PC-3 (cell line): Measurements from ENCODE around the gene ARL14. TPM values are rescaled to one million over a fixed set of nuclear protein-coding genes. Genes with fewer than 3 reads are reported as not detected.
A peak's percentile ranks its signal among the peaks of the same experiment; 100 is the strongest.

Source experiments
- ATAC-seq: fragments of 200-7000 bp; cut with Tn5 transposase; 2 replicates; pipeline ENCODE4 v1.9.1; 2020; ENCODE audit warnings: mild to moderate bottlenecking, moderate library complexity
- BruUV-seq: library from RNA; stranded (reverse); fragments of 400-500 nt; replicated peaks from 2 replicates; lab custom pipeline; 2021; lab: Mats Ljungman, UMichigan
- CTCF ChIA-PET: fragments of 300-600 bp; sonication (Branson Sonifier 250); formaldehyde crosslinking; loops from one replicate; lab custom pipeline; 2022; ENCODE audit warnings: antibody characterized with exemption; lab: Charles Lee
- POLR2A ChIA-PET: fragments of 300-600 bp; sonication (Branson Sonifier 250); formaldehyde crosslinking; loops from one replicate; lab custom pipeline; 2022; ENCODE audit warnings: antibody characterized with exemption; ENCODE audit not compliant: unreplicated experiment; lab: Charles Lee
- DNase-seq: peaks from one replicate; pipeline ENCODE4 v3.0.0-alpha.2; 2015
- H2AFZ ChIP-seq: fragments of 300-600 bp; sonication (generic); 2 replicates; pipeline ENCODE4 v1.6.0; 2016; ENCODE audit warnings: antibody characterized with exemption, low read length
- H3F3A ChIP-seq: fragments of 300-600 bp; sonication (generic); one replicate; pipeline ENCODE4 v1.6.0; 2017; ENCODE audit warnings: antibody characterized with exemption, low read length, control low read depth, mild to moderate bottlenecking; ENCODE audit not compliant: unreplicated experiment
- H3K27ac ChIP-seq: fragments of 300-600 bp; sonication (generic); 2 replicates; pipeline ENCODE4 v1.5.1; 2016; ENCODE audit warnings: mild to moderate bottlenecking, low read length
- H3K27me3 ChIP-seq: fragments of 300-600 bp; sonication (generic); 2 replicates; pipeline ENCODE4 v1.6.1; 2016; ENCODE audit warnings: low read length, mixed read lengths
- H3K36me3 ChIP-seq: fragments of 300-600 bp; sonication (generic); 2 replicates; pipeline ENCODE4 v1.6.1; 2016; ENCODE audit warnings: low read depth, mixed run types, low read length, mixed read lengths
- H3K4me1 ChIP-seq: fragments of 300-600 bp; sonication (generic); 2 replicates; pipeline ENCODE4 v1.5.1; 2016; ENCODE audit warnings: low read length; ENCODE audit not compliant: insufficient read depth
- H3K4me2 ChIP-seq: fragments of 300-600 bp; sonication (generic); 2 replicates; pipeline ENCODE4 v1.6.0; 2016; ENCODE audit warnings: low read length
- H3K4me3 ChIP-seq: fragments of 300-600 bp; sonication (generic); 2 replicates; pipeline ENCODE4 v1.5.1; 2016; ENCODE audit warnings: mild to moderate bottlenecking, low read length, mixed read lengths
- H3K79me2 ChIP-seq: fragments of 300-600 bp; sonication (generic); 2 replicates; pipeline ENCODE4 v1.6.1; 2017; ENCODE audit warnings: low read length, mixed read lengths
- H3K9ac ChIP-seq: fragments of 300-600 bp; sonication (generic); 2 replicates; pipeline ENCODE4 v1.6.0; 2016; ENCODE audit warnings: mild to moderate bottlenecking, low read length
- H3K9me2 ChIP-seq: fragments of 300-600 bp; sonication (generic); replicated peaks from 2 replicates; pipeline ENCODE4 v1.6.1; 2016; ENCODE audit warnings: mixed run types, low read length, mixed read lengths
- H3K9me3 ChIP-seq: fragments of 300-600 bp; sonication (generic); 2 replicates; pipeline ENCODE4 v1.6.1; 2016; ENCODE audit warnings: low read length, mixed read lengths
- H4K20me1 ChIP-seq: fragments of 300-600 bp; sonication (generic); 2 replicates; pipeline ENCODE4 v1.6.1; 2016; ENCODE audit warnings: low read length, mixed read lengths
- CTCF ChIP-seq: fragments of 300-600 bp; sonication (generic); conservative IDR thresholded peaks from 2 replicates; pipeline ENCODE4 v1.5.1; 2017; ENCODE audit warnings: antibody characterized with exemption, low read depth, mild to moderate bottlenecking, low read length
- EZH2 ChIP-seq: fragments of 300-600 bp; sonication (generic); IDR thresholded peaks from one replicate; pipeline ENCODE4 v1.6.1; 2017; ENCODE audit warnings: antibody characterized with exemption, mild to moderate bottlenecking, low read length; ENCODE audit not compliant: unreplicated experiment
- EZH2phosphoT487 ChIP-seq: fragments of 300-600 bp; sonication (generic); IDR thresholded peaks from 2 replicates; pipeline ENCODE4 v1.6.1; 2018; ENCODE audit warnings: mild to moderate bottlenecking, antibody characterized with exemption, low read length, borderline replicate concordance
- intact Hi-C: fragments of 100-400 bp; cut with micrococcal nuclease; formaldehyde crosslinking; loops from 2 replicates; pipeline ENCODE4 v1.9.0; 2023
- total RNA-seq: library from RNA; depleted of rRNA; stranded (reverse); fragments of >200 nt; gene quantifications from 2 replicates; pipeline ENCODE4 v1.2.3, GENCODE V29; 2014

ARL14 gene
- total RNA-seq, 1 experiment from 2014 or later, result 3.9 TPM

GRCh38 chr3:160665231-160665630 is 11.7 kb upstream of the ARL14 start:
- CTCF ChIA-PET, result interaction anchor here (0.7 kb wide), 1 partner anchor 707 kb away, joined by 5 read pairs; no protein-coding TSS in a partner anchor

GRCh38 chr3:160665784-160666526 is 11.0 kb upstream of the ARL14 start:
- CTCF ChIA-PET, result interaction anchor here (0.6 to 0.7 kb wide), 2 partner anchors 13 to 707 kb away, joined by 5 to 7 read pairs; no protein-coding TSS in a partner anchor
- POLR2A ChIA-PET, result no interaction called here
- ATAC-seq, result peak; percentile 55
- no peak for TF ChIP-seq EZH2
- no peak for TF ChIP-seq EZH2phosphoT487
- TF ChIP-seq CTCF, result no peak
- no peaks in the 10 kb centered on the region for H3K36me3 ChIP-seq
- no peaks in the 10 kb centered on the region for H3K79me2 ChIP-seq
- H3K27me3 ChIP-seq, result no peaks in the 10 kb centered on the region
- peak overlapping the region; percentile 96 for H3K27ac ChIP-seq
- no peaks in the 10 kb centered on the region for H3K9me2 ChIP-seq
- no peaks in the 10 kb centered on the region for H3K9me3 ChIP-seq
- peak; percentile 90 for DNase-seq
- H2AFZ ChIP-seq, result 0 out of 2 replicates have a peak overlapping the region, but pooled peaks have one; percentile 7
- H3K9ac ChIP-seq, result peak overlapping the region; percentile 75
- no peaks in the 10 kb centered on the region for H4K20me1 ChIP-seq
- intact Hi-C loops, result no loop called here
- H3F3A ChIP-seq, result no peaks in the 10 kb centered on the region
- H3K4me1 ChIP-seq, result peaks cover 36% of the 10 kb centered on the region
- no TSS peak for BruUV-seq
- peak overlapping the region; percentile 74 for H3K4me2 ChIP-seq
- no peak overlapping the region for H3K4me3 ChIP-seq

More at GRCh38 chr3:160665231-160665630, 11.7 kb upstream of the ARL14 start:
- 0 out of 2 replicates have a peak overlapping the region, but pooled peaks have one; percentile 74 for H3K4me2 ChIP-seq
- no peak for DNase-seq
- POLR2A ChIA-PET, result no interaction called here
- no peak for TF ChIP-seq CTCF
- peak overlapping the region; percentile 73 for H3K9ac ChIP-seq
- no peaks in the 10 kb centered on the region for H3K36me3 ChIP-seq
- intact Hi-C loops, result no loop called here
- no peaks in the 10 kb centered on the region for H3K9me3 ChIP-seq
- no peaks in the 10 kb centered on the region for H3K9me2 ChIP-seq
- H3K79me2 ChIP-seq, result no peaks in the 10 kb centered on the region
- no TSS peak for BruUV-seq
- H3K27ac ChIP-seq, result peak overlapping the region; percentile 96
- H3K27me3 ChIP-seq, result no peaks in the 10 kb centered on the region
- no peaks in the 10 kb centered on the region for H3F3A ChIP-seq
- no peak overlapping the region for H3K4me3 ChIP-seq
- no peak overlapping the region for H2AFZ ChIP-seq
- H4K20me1 ChIP-seq, result no peaks in the 10 kb centered on the region
- ATAC-seq, result no peak
- peaks cover 39% of the 10 kb centered on the region for H3K4me1 ChIP-seq

GRCh38 chr3:160667452-160667851 is 9.5 kb upstream of the ARL14 start:
- ATAC-seq (peak; percentile 87), DNase-seq (peak; percentile 98)
- intact Hi-C loops, result loop anchor here (1.0 kb wide), 1 partner anchor 10 kb away; the partner anchor contains the start of gene ARL14
- Histone ChIP-seq H3K27ac (peak overlapping the region; percentile 96), H3F3A (no peaks in the 10 kb centered on the region), H3K9me2 (no peaks in the 10 kb centered on the region), H3K4me1 (peaks cover 34% of the 10 kb centered on the region), H3K9me3 (no peaks in the 10 kb centered on the region), H2AFZ (no peak overlapping the region), H4K20me1 (no peaks in the 10 kb centered on the region), H3K79me2 (no peaks in the 10 kb centered on the region), H3K36me3 (no peaks in the 10 kb centered on the region), H3K4me3 (peak overlapping the region; percentile 35; the same call in 1 of the 2 replicates), H3K27me3 (no peaks in the 10 kb centered on the region), H3K4me2 (peak overlapping the region; percentile 74), H3K9ac (peak overlapping the region; percentile 75)
- ChIA-PET POLR2A (no interaction called here), CTCF (interaction anchor here (0.5 to 0.6 kb wide), 4 partner anchors 8 to 987 kb away, joined by 3 to 4 read pairs (median 4); no protein-coding TSS in a partner anchor)
- no TSS peak for BruUV-seq
- no peak for TF ChIP-seq EZH2
- TF ChIP-seq CTCF, result no peak
- no peak for TF ChIP-seq EZH2phosphoT487
